Karpas-422 (cell line): ENCODE data around the gene CDK8. TPM values are rescaled to one million over a fixed set of nuclear protein-coding genes. Genes with fewer than 3 reads are reported as not detected.

Experiments
- DNase-seq: peaks from one replicate; pipeline ENCODE4 v3.0.0-alpha.2; 2015
- H2AFZ ChIP-seq: fragments of 200-600 bp; sonication (generic); 2 replicates; pipeline ENCODE4 v1.6.1; 2014; ENCODE audit warnings: antibody characterized with exemption, low read length, mixed read lengths
- H3K27ac ChIP-seq: fragments of 200-600 bp; sonication (generic); 2 replicates; pipeline ENCODE4 v1.5.1; 2014; ENCODE audit warnings: mild to moderate bottlenecking, low read length, moderate library complexity
- H3K27me3 ChIP-seq: fragments of 200-600 bp; sonication (generic); 2 replicates; pipeline ENCODE4 v1.6.1; 2014; ENCODE audit warnings: low read length, mixed read lengths
- H3K36me3 ChIP-seq: fragments of 200-600 bp; sonication (generic); 2 replicates; pipeline ENCODE4 v1.6.1; 2014; ENCODE audit warnings: low read length, mixed read lengths; ENCODE audit not compliant: insufficient read depth
- H3K4me1 ChIP-seq: fragments of 200-600 bp; sonication (generic); 2 replicates; pipeline ENCODE4 v1.6.1; 2014; ENCODE audit warnings: mild to moderate bottlenecking, low read length, mixed read lengths
- H3K4me2 ChIP-seq: fragments of 200-600 bp; sonication (generic); 2 replicates; pipeline ENCODE4 v1.6.1; 2014; ENCODE audit warnings: low read length, low read depth, mild to moderate bottlenecking; ENCODE audit not compliant: poor library complexity, severe bottlenecking
- H3K4me3 ChIP-seq: fragments of 200-600 bp; sonication (generic); 2 replicates; pipeline ENCODE4 v1.5.1; 2014; ENCODE audit warnings: mild to moderate bottlenecking, antibody characterized with exemption, low read length, mixed read lengths
- H3K79me2 ChIP-seq: fragments of 200-600 bp; sonication (generic); 2 replicates; pipeline ENCODE4 v1.6.1; 2014; ENCODE audit warnings: mild to moderate bottlenecking, low read length, mixed read lengths
- H3K9ac ChIP-seq: fragments of 200-600 bp; sonication (generic); 2 replicates; pipeline ENCODE4 v1.6.0; 2014; ENCODE audit warnings: low read length
- H3K9me2 ChIP-seq: fragments of 200-600 bp; sonication (generic), shearing (Covaris generic); replicated peaks from 2 replicates; pipeline ENCODE4 v1.6.0; 2014; ENCODE audit warnings: mild to moderate bottlenecking, low read length, moderate library complexity; ENCODE audit not compliant: insufficient read depth
- H3K9me3 ChIP-seq: fragments of 300-700, 200-600 bp; sonication (generic); 2 replicates; pipeline ENCODE4 v1.6.1; 2014; ENCODE audit warnings: low read length, mixed read lengths
- H4K20me1 ChIP-seq: fragments of 200-600 bp; sonication (generic); 2 replicates; pipeline ENCODE4 v1.6.1; 2014; ENCODE audit warnings: mild to moderate bottlenecking, antibody characterized with exemption, low read length, low read depth; ENCODE audit not compliant: insufficient read depth
- small RNA-seq: library from RNA; depleted of rRNA; stranded (forward); fragments of <200 nt; gene quantifications from one replicate; pipeline ENCODE3, GENCODE V24; 2014
- total RNA-seq: library from RNA; depleted of rRNA; stranded (reverse); fragments of >200 nt; shearing (Covaris generic); gene quantifications from 2 replicates; pipeline ENCODE4 v1.2.3, GENCODE V29; 2014; ENCODE audit warnings: low replicate concordance; rRNA removed

Gene CDK8
- total RNA-seq, 1 experiment from 2014 or later: 12.8 TPM

DNA sequence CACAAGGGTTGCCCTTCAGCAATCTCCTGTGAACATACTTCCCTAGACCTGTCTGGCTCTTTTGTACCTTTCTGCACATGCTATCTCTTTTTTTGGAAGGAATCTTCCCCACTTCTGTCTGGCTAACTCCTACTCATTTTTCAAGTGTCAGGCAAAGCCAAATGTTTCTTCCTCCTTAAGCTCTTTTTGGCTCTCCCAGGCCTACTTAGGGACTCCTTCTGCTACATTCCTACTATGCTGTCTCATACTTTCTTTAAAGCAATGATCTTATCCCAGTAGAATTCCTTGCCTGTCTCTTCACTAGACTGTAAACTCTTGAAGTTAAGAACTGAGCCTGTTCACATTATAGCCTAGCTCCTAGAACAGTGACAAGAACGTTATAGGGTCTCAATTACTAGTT lies 188.6 kb downstream of the CDK8 start:
- H3K4me1 ChIP-seq: no peaks in the 10 kb centered on the region
- H3K27ac ChIP-seq: no peak overlapping the region
- no peak overlapping the region for H2AFZ ChIP-seq
- no peak overlapping the region for H3K4me3 ChIP-seq
- H3K79me2 ChIP-seq: no peaks in the 10 kb centered on the region
- no peak overlapping the region for H3K9ac ChIP-seq
- H3K36me3 ChIP-seq: no peaks in the 10 kb centered on the region
- no peaks in the 10 kb centered on the region for H4K20me1 ChIP-seq
- H3K9me3 ChIP-seq: 0 out of 2 replicates have a peak, but pooled peaks cover 1% of the 10 kb centered on the region
- H3K9me2 ChIP-seq: no peaks in the 10 kb centered on the region
- no peak for DNase-seq
- no peak overlapping the region for H3K4me2 ChIP-seq
- H3K27me3 ChIP-seq: no peaks in the 10 kb centered on the region

DNA sequence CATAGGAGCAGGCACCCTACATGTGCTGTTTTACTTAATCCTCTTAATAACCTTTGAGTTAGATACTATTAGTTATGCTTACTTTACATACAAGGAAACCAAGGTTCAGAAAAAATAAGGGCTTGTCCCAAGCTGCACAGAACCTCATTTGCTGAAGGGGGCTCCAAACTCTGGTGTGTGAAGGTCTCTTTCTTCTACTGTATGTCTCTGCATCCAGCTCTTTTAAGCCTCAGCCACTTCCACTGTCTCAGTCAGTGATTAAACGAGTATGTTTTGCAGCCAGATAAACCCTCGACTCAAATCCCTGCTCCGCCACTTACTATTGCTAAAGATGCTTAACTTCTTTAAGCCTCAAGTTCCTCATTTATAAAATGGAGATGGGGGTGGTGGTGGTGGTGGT lies 191.2 kb downstream of the CDK8 start:
- Histone ChIP-seq H3K9ac (no peak overlapping the region), H3K36me3 (no peaks in the 10 kb centered on the region), H3K27ac (no peak overlapping the region), H3K9me3 (no peaks in the 10 kb centered on the region), H3K79me2 (no peaks in the 10 kb centered on the region), H3K9me2 (no peaks in the 10 kb centered on the region), H2AFZ (no peak overlapping the region), H4K20me1 (no peaks in the 10 kb centered on the region), H3K4me1 (no peaks in the 10 kb centered on the region), H3K4me3 (no peak overlapping the region), H3K4me2 (no peak overlapping the region), H3K27me3 (no peaks in the 10 kb centered on the region)
- DNase-seq: no peak

DNA sequence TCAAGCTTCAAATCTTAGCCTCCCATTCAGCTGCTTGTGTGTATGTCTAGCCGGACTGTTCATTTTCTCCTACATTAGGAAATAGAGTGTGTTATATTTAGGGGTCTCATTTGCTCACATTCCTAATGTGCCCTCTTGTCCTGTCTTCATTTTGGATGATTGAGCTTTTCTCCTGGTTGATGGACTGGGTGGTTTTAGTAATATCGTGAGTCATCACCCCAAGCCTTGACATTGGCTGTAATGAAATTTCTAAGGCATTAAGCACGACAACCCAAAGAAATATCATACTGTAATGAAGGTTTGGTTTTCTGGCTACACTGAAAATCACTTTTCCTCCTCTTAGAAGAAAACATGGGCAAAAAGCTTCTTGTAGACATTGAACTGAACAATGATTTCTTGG lies 192.8 kb downstream of the CDK8 start:
- H3K4me2 ChIP-seq: no peak overlapping the region
- no peaks in the 10 kb centered on the region for H3K4me1 ChIP-seq
- no peak overlapping the region for H3K27ac ChIP-seq
- no peaks in the 10 kb centered on the region for H3K9me3 ChIP-seq
- DNase-seq: no peak
- H3K79me2 ChIP-seq: no peaks in the 10 kb centered on the region
- no peaks in the 10 kb centered on the region for H3K36me3 ChIP-seq
- H3K4me3 ChIP-seq: no peak overlapping the region
- no peak overlapping the region for H3K9ac ChIP-seq
- no peak overlapping the region for H2AFZ ChIP-seq
- no peaks in the 10 kb centered on the region for H3K9me2 ChIP-seq
- H4K20me1 ChIP-seq: no peaks in the 10 kb centered on the region
- H3K27me3 ChIP-seq: no peaks in the 10 kb centered on the region

DNA sequence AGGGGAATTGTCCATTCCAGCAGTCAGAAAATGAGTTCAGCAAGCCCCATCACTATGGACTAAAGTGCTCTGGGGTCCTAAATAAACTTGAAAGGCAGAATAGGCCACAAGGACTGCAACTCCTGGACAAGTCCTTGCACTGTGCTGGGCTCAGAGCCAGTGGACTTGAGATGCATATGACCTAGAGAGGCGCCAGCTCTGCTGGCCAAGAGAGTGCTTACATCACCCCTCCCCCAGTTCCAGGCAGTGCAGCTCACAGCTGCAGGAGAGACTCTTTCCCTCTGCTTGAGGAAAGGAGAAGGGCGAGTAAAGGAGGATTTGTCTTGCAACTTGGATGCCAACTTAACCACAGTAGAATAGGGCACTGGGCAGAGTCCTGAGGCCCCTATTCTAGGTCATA lies 194.1 kb downstream of the CDK8 start:
- Histone ChIP-seq H2AFZ (no peak overlapping the region), H3K9me3 (no peaks in the 10 kb centered on the region), H3K4me1 (no peaks in the 10 kb centered on the region), H3K4me3 (no peak overlapping the region), H4K20me1 (no peaks in the 10 kb centered on the region), H3K36me3 (no peaks in the 10 kb centered on the region), H3K27ac (no peak overlapping the region), H3K9ac (no peak overlapping the region), H3K79me2 (no peaks in the 10 kb centered on the region), H3K9me2 (no peaks in the 10 kb centered on the region), H3K4me2 (no peak overlapping the region), H3K27me3 (no peaks in the 10 kb centered on the region)
- no peak for DNase-seq

DNA sequence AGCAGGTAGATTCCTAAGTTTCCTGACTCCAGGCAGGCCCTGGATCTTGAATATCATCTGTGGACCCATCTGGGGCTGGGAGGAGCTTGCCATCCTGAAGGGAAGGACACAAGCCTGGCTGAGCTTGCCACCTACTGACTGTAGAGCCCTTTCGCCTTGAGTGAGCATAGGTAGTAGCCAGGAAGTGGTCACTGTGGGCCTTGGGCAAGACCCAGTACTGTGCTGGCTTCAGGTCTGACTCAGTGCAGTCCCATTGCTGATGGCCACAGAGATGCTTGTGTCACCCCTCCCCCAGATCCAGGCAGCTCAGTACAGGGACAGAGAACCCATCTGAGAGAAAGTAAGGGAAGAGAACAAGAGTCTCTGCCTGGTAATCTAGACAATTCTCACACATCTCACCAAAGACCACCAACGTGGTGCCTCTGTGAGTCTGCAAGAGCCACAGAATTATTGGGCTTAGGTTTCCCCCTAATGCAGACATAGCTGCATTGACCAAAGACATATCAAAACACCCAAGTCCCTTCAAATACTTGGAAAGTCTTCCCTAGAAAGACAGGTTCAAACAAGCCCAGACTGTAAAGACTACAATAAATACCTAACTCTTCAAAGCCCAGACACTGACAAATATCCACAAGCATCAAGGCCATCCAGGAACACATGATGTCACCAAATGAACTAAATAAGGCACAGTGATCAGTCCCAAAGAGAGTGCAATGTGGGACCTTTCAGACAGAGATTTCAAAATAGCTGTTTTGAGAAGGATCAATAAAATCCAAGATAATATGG lies 195.3 kb downstream of the CDK8 start:
- Histone ChIP-seq H3K4me2 (no peak overlapping the region), H3K9me2 (no peaks in the 10 kb centered on the region), H3K9ac (no peak overlapping the region)

More for the DNA sequence above, 195.3 kb downstream of the CDK8 start:
- no peak for DNase-seq
- no peak overlapping the region for H3K27ac ChIP-seq
- H3K9me3 ChIP-seq: no peaks in the 10 kb centered on the region
- H3K27me3 ChIP-seq: no peaks in the 10 kb centered on the region
- H3K79me2 ChIP-seq: no peaks in the 10 kb centered on the region
- no peaks in the 10 kb centered on the region for H3K36me3 ChIP-seq
- no peak overlapping the region for H3K4me3 ChIP-seq
- H3K4me1 ChIP-seq: no peaks in the 10 kb centered on the region
- no peak overlapping the region for H2AFZ ChIP-seq
- no peaks in the 10 kb centered on the region for H4K20me1 ChIP-seq

Small RNA genes within 50 kb of the gene (small RNA-seq; reads per million reads assigned to genes)
- gene RF02271: not detected

Other genes with a start within 250 kb of the CDK8 start
- not detected in 2 replicates for gene SHISA2, start 202.1 kb upstream of the CDK8 start, total RNA-seq
- gene RNF6, start 31.8 kb upstream of the CDK8 start, total RNA-seq: 36.9 and 48.1 TPM in 2 replicates